Measurements from ENCODE around the gene LMAN2. TPM values are rescaled to one million over a fixed set of nuclear protein-coding genes. Genes with fewer than 3 reads are reported as not detected.
A peak's percentile ranks its signal among the peaks of the same experiment; 100 is the strongest.
"Not testable (repeated sequence)": the region's sequence is repeated elsewhere in the genome, so short reads cannot be mapped to it uniquely, and the experiment has no call there.

LMAN2 gene
- polyA plus RNA-seq, 2 donors, result 84.0 to 190 TPM

DNA sequence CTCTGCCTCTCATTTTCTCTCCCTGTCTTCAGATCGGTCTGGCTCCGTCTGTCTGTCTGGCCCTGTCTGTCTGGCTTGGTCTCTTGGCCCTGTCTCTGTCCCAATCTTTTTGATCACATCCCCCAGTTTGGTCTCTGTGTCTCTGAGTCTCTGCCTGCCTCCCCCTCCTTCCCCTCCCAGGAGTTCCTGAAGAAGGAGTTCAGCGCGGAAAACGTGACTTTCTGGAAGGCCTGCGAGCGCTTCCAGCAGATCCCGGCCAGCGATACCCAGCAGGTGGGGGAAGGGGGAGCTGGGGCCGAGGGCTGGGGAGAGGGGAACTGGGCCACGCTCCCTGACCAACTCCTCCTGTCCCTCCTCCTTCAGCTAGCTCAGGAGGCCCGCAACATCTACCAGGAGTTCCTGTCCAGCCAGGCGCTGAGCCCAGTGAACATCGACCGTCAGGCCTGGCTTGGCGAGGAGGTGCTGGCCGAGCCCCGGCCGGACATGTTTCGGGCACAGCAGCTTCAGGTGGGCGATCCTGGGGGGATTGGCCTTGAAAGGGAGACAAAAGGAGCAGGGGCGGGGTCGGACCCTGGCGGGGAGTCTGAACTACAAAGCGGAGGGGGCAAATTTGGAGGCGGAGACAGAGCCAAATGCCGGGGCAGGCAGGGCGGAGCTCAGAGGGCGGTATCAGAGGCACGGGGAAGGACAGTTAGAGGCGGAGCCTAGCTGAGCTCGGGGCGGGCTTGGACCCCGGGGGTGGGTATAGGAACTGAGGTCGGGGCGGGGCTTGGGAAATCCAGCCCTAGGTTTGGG lies 15.3 kb upstream of the LMAN2 start:
- Histone ChIP-seq H3K9me3 (ENCODE audit: control insufficient read depth in 2 of 2, insufficient read depth in 1 of 2, low read depth in 1 of 2, low read length in 1 of 2) (no peaks in the 10 kb centered on the region), H3K27me3 (ENCODE audit: control insufficient read depth in 1 of 2, insufficient read depth in 2 of 2, low read length in 2 of 2) (no peaks in the 10 kb centered on the region), H3K4me1 (ENCODE audit: control insufficient read depth in 2 of 2, insufficient read depth in 2 of 2, low read length in 1 of 2) (peaks cover 2 to 29% of the 10 kb centered on the region in 2 donors), H3K36me3 (ENCODE audit: control insufficient read depth in 2 of 2, insufficient read depth in 2 of 2, low read length in 1 of 2) (no peaks in the 10 kb centered on the region), H3K27ac (ENCODE audit: low read depth in 2 of 2, low read length in 1 of 2) (peak overlapping the region; percentile 44 to 94), H3K4me3 (ENCODE audit: low read depth in 1 of 2, low read length in 2 of 2) (peak overlapping the region; percentile 24 to 43)
- 22 to 27% methylated on average over 30 to 36 of the region's 36 CpGs for WGBS, 2 donors

DNA sequence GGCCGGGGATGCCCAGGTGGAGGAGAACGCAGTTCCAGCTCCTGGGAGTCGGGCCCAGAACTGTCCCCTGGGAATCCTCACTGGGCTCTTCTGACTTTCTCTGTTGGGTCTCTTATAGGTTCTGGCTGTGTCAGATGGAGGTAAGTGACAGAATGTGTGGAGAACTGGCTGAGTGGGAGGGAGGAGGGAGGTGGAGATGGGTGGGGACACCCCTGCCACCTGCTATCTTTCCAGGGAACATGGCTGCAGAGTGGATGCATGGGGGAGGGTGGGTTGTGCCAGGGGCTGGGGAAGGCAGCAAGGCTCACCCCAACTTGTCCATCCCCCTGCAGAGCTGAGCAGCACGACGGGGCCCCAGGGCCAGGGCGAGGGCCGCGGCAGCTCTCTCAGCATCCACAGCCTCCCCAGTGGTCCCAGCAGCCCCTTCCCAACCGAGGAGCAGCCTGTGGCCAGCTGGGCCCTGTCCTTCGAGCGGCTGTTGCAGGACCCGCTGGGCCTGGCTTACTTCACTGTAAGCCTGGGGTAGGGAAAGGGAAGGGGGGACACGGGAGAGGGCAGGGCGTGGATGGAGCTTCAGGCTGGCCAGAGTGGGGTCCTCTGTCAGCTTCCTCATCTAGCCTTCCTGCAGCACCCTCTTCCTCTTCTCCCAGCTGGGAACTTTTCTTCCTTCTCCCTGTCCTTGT lies 14.5 kb upstream of the LMAN2 start:
- H3K27ac ChIP-seq (ENCODE audit: low read depth in 2 of 2, low read length in 1 of 2), result peak overlapping the region; percentile 44 to 94
- no peak overlapping the region for H3K4me3 ChIP-seq (ENCODE audit: low read depth in 1 of 2, low read length in 2 of 2)
- no peaks in the 10 kb centered on the region for H3K9me3 ChIP-seq (ENCODE audit: control insufficient read depth in 2 of 2, insufficient read depth in 1 of 2, low read depth in 1 of 2, low read length in 1 of 2)
- 77 to 82% methylated on average over 14 of the region's 14 CpGs for WGBS, 2 donors
- H3K36me3 ChIP-seq (ENCODE audit: control insufficient read depth in 2 of 2, insufficient read depth in 2 of 2, low read length in 1 of 2), result no peaks in the 10 kb centered on the region
- peaks cover 0 to 22% of the 10 kb centered on the region in 2 donors for H3K4me1 ChIP-seq (ENCODE audit: control insufficient read depth in 2 of 2, insufficient read depth in 2 of 2, low read length in 1 of 2)
- H3K27me3 ChIP-seq (ENCODE audit: control insufficient read depth in 1 of 2, insufficient read depth in 2 of 2, low read length in 2 of 2), result no peaks in the 10 kb centered on the region

DNA sequence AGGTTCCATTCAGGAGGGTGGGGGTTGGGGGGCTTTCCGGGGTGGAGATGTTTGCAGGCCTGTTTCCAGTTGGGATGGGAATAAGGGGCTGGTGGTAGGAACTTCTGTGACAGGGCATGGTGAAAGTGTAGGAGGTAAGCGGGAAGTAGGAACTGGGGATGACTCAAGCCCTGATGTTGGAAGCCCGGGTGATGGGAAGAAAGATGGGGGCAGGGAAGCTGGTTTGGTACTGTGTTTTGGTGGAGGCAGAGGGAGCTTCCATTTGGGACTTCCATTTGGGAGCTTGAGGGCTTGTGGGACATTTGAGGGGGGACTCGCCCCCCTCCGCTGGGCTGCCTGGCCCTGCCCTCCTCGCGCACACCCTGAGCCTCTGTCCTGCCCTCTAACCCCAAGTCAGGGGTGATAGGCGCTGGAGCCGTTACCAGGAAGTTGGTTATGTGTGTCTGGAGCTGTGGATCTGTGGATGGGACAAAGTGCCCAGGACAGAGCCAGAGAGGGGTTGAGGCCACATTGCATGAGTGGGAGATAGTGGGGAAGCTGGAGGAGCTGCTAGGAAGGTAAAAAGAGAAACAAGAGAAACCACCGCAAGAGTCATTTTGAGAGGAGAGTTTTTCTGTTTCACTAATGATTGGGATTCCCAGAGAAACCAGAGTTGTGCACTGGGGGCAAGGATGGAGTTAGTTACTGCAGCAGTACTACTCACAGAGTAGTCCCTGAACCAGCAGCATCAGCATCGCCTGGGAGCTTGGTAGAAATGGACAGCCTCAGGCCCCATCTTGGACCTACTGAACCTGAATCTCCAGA lies 12.9 kb upstream of the LMAN2 start:
- peaks cover 0 to 22% of the 10 kb centered on the region in 2 donors for H3K4me1 ChIP-seq (ENCODE audit: control insufficient read depth in 2 of 2, insufficient read depth in 2 of 2, low read length in 1 of 2)

DNA sequence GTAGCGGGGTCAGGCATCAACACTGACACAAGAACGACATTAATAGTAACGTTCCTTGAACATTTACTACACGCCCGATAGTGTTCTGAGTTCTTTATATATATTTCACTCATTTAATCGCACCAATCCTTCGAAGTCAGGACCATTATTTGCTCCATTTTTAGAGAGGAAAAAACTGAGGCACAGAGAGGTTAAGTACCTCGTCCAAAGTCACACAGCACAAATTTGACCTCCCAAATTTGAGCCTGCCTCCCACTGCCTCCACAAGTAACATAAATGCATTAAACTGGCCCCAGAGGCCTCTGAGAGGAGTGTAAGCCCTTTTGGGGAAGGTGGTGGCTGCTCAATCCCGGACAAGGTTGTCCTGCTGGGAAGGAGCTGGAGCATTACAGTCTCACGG lies 12.1 kb upstream of the LMAN2 start:
- Histone ChIP-seq H3K9me3 (ENCODE audit: control insufficient read depth in 2 of 2, insufficient read depth in 1 of 2, low read depth in 1 of 2, low read length in 1 of 2) (no peaks in the 10 kb centered on the region), H3K4me1 (ENCODE audit: control insufficient read depth in 2 of 2, insufficient read depth in 2 of 2, low read length in 1 of 2) (peaks cover 0 to 16% of the 10 kb centered on the region in 2 donors), H3K27me3 (ENCODE audit: control insufficient read depth in 1 of 2, insufficient read depth in 2 of 2, low read length in 2 of 2) (no peaks in the 10 kb centered on the region), H3K4me3 (ENCODE audit: low read depth in 1 of 2, low read length in 2 of 2) (peak overlapping the region in 1 of 2 donors; percentile 49), H3K27ac (ENCODE audit: low read depth in 2 of 2, low read length in 1 of 2) (peak overlapping the region; percentile 83 to 84), H3K36me3 (ENCODE audit: control insufficient read depth in 2 of 2, insufficient read depth in 2 of 2, low read length in 1 of 2) (no peaks in the 10 kb centered on the region)
- 32 to 33% methylated on average over 10 of the region's 10 CpGs for WGBS, 2 donors

More for the DNA sequence above, 12.9 kb upstream of the LMAN2 start:
- no peaks in the 10 kb centered on the region for H3K9me3 ChIP-seq (ENCODE audit: control insufficient read depth in 2 of 2, insufficient read depth in 1 of 2, low read depth in 1 of 2, low read length in 1 of 2)
- H3K36me3 ChIP-seq (ENCODE audit: control insufficient read depth in 2 of 2, insufficient read depth in 2 of 2, low read length in 1 of 2), result no peaks in the 10 kb centered on the region
- no peak overlapping the region for H3K4me3 ChIP-seq (ENCODE audit: low read depth in 1 of 2, low read length in 2 of 2)
- no peaks in the 10 kb centered on the region for H3K27me3 ChIP-seq (ENCODE audit: control insufficient read depth in 1 of 2, insufficient read depth in 2 of 2, low read length in 2 of 2)
- H3K27ac ChIP-seq (ENCODE audit: low read depth in 2 of 2, low read length in 1 of 2), result no peak overlapping the region
- WGBS, 2 donors, result 71 to 73% methylated on average over 11 of the region's 11 CpGs

DNA sequence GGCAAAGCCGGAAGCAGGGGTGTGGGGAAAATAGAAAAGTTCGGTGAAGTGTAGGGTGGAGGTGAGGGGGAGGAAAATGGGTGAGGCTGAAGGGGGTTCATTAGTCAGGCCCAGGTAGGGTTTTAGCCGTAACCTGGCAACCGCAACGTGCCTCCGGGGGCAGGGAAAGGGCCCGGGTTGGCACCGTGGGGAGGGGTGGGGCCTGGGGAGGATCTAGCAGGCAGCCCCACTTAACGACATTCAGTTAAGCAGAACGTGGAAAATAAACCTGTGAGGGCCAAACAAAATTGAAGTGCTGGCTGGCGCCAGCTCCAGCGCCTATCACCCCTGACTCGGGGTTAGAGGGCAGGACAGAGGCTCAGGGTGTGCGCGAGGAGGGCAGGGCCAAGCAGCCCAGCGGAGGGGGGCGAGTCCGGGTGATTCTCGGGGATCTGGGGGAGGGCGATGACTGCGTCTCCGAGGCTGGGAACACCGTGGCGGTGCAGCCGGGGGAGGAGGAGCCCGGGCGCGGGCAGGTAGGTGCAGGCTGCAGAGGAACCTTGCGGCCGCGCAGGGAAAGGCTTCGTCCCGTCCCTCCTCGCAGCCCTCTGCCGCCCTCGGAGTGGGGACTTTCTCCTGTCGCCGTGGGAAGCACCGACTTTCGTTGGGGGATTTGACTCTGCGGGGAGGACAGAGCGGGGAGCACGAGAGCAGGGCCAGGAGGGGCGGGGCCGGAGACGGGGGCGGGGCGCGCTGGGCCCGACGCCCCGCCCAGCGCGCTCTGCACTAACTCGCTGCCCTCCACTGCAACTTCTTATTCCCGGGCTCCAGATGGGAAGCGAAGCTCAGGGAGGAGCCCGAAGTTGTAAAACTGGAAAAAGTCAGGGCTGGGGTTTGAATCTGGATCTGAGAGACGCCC lies 11.4 kb upstream of the LMAN2 start:
- no peaks in the 10 kb centered on the region for H3K9me3 ChIP-seq (ENCODE audit: control insufficient read depth in 2 of 2, insufficient read depth in 1 of 2, low read depth in 1 of 2, low read length in 1 of 2)
- H3K27ac ChIP-seq (ENCODE audit: low read depth in 2 of 2, low read length in 1 of 2), result peak overlapping the region; percentile 83 to 84
- H3K4me3 ChIP-seq (ENCODE audit: low read depth in 1 of 2, low read length in 2 of 2), result peak overlapping the region; percentile 49 to 58
- no peaks in the 10 kb centered on the region for H3K27me3 ChIP-seq (ENCODE audit: control insufficient read depth in 1 of 2, insufficient read depth in 2 of 2, low read length in 2 of 2)
- H3K36me3 ChIP-seq (ENCODE audit: control insufficient read depth in 2 of 2, insufficient read depth in 2 of 2, low read length in 1 of 2), result no peaks in the 10 kb centered on the region
- WGBS, 2 donors, result 6% methylated on average over 48 to 59 of the region's 59 CpGs
- H3K4me1 ChIP-seq (ENCODE audit: control insufficient read depth in 2 of 2, insufficient read depth in 2 of 2, low read length in 1 of 2), result peaks cover 0 to 15% of the 10 kb centered on the region in 2 donors

DNA sequence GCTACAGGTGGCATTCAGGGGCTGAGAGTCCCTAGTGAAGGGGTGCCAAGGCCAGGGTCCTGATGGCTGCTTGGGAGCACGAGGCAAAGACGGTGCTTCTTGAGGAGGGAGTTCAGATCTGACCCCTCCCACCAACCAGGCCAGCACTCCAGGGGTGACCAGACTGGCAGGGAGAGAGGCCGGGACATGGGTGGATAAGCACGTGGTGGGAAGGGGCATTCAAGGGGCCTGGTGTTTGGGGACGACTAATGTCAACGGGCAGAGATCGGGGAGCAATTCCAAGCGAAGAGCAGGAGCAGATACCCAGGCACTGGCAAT lies 10.8 kb upstream of the LMAN2 start:
- no peaks in the 10 kb centered on the region for H3K27me3 ChIP-seq (ENCODE audit: control insufficient read depth in 1 of 2, insufficient read depth in 2 of 2, low read length in 2 of 2)
- WGBS, 2 donors, result 38 to 44% methylated on average over 8 of the region's 8 CpGs
- no peak overlapping the region for H3K4me3 ChIP-seq (ENCODE audit: low read depth in 1 of 2, low read length in 2 of 2)
- peak overlapping the region; percentile 83 to 84 for H3K27ac ChIP-seq (ENCODE audit: low read depth in 2 of 2, low read length in 1 of 2)
- no peaks in the 10 kb centered on the region for H3K9me3 ChIP-seq (ENCODE audit: control insufficient read depth in 2 of 2, insufficient read depth in 1 of 2, low read depth in 1 of 2, low read length in 1 of 2)
- H3K4me1 ChIP-seq (ENCODE audit: control insufficient read depth in 2 of 2, insufficient read depth in 2 of 2, low read length in 1 of 2), result peaks cover 0 to 19% of the 10 kb centered on the region in 2 donors
- H3K36me3 ChIP-seq (ENCODE audit: control insufficient read depth in 2 of 2, insufficient read depth in 2 of 2, low read length in 1 of 2), result no peaks in the 10 kb centered on the region

DNA sequence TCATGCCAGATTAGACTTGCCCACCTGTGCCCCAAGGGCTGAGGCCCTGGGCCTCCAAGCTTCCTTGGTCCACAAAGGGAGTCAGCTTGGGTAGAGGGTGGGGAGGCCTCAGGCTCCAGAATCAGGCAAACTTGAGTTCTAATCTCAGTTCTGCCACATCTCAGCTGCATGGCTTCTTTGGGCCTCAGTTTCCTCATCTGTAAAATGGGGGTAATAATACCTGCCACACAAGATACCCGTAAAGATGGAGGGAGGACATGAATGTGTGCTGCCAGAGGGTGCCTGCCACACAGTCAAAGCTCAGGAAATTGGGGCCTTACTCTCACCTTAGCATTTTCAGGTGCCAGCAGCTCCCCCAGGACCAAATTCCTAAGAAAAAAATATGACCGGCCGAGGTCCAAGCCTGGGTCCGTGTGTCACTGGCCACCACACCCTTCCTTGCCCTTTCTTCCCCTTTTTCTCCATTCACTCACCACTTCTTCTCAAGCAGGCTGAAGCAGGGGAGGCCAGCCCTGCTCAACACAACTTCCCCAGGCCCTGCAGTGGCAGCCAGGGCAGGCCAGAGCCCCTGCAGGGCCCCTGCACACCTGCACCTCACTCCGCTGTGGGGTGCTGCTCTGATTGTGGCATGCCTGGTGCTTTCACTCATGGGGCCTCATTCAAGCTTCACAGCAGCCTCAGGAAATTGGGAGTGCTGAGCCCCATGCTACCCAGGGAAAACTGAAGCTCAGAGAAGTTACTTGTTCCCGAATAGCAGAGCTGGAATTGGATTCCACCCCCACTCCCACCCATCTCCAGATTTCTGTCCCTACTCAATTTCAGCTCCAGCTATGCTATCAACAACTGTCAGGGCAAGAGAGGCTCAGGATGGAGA lies 10.2 kb upstream of the LMAN2 start:
- no peaks in the 10 kb centered on the region for H3K9me3 ChIP-seq (ENCODE audit: control insufficient read depth in 2 of 2, insufficient read depth in 1 of 2, low read depth in 1 of 2, low read length in 1 of 2)
- no peaks in the 10 kb centered on the region for H3K36me3 ChIP-seq (ENCODE audit: control insufficient read depth in 2 of 2, insufficient read depth in 2 of 2, low read length in 1 of 2)
- peaks cover 0 to 22% of the 10 kb centered on the region in 2 donors for H3K4me1 ChIP-seq (ENCODE audit: control insufficient read depth in 2 of 2, insufficient read depth in 2 of 2, low read length in 1 of 2)
- 65 to 72% methylated on average over 6 of the region's 6 CpGs for WGBS, 2 donors
- no peak overlapping the region for H3K4me3 ChIP-seq (ENCODE audit: low read depth in 1 of 2, low read length in 2 of 2)
- H3K27ac ChIP-seq (ENCODE audit: low read depth in 2 of 2, low read length in 1 of 2), result peak overlapping the region; percentile 83 to 84
- no peaks in the 10 kb centered on the region for H3K27me3 ChIP-seq (ENCODE audit: control insufficient read depth in 1 of 2, insufficient read depth in 2 of 2, low read length in 2 of 2)

DNA sequence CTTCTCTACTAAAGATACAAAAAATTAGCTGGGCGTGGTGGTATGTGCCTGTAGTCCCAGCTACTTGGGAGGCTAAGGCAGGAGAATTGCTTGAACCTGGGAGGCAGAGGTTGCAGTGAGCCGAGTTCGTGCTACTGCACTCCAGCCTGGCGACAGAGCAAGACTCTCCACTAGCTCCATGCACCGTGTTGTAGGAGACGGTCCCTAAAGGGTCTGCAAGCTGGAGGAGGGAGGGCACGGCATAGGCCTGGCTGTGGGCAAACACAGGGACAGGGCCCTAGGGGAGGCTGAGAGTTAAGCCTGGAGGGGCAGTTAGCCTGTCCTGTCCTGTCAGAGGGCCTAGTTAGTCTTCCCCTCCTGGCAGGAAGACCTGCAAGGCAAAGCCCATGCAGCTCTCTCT lies 9.3 kb upstream of the LMAN2 start:
- not testable (repeated sequence) for H3K36me3 ChIP-seq (ENCODE audit: control insufficient read depth in 2 of 2, insufficient read depth in 2 of 2, low read length in 1 of 2); H3K27me3 ChIP-seq (ENCODE audit: control insufficient read depth in 1 of 2, insufficient read depth in 2 of 2, low read length in 2 of 2); H3K27ac ChIP-seq (ENCODE audit: low read depth in 2 of 2, low read length in 1 of 2); H3K4me3 ChIP-seq (ENCODE audit: low read depth in 1 of 2, low read length in 2 of 2); H3K9me3 ChIP-seq (ENCODE audit: control insufficient read depth in 2 of 2, insufficient read depth in 1 of 2, low read depth in 1 of 2, low read length in 1 of 2)
- H3K4me1 ChIP-seq (ENCODE audit: control insufficient read depth in 2 of 2, insufficient read depth in 2 of 2, low read length in 1 of 2), result peaks cover 0 to 18% of the 10 kb centered on the region in 2 donors
- WGBS, 2 donors, result 95 to 98% methylated on average over 7 of the region's 7 CpGs
